ENCODE results near the gene SLC6A6. TPM values are rescaled to one million over a fixed set of nuclear protein-coding genes. Genes with fewer than 3 reads are reported as not detected.

The SLC6A6 gene
- total RNA-seq, 6 experiments from 2014 or later, result 1.5 to 8.2 (median 4.1) TPM

GRCh38 chr3:14370720-14371572, 31.5 kb upstream of the SLC6A6 start:
- Histone ChIP-seq H3K27me3 (no peaks in the 10 kb centered on the region), H3K36me3 (no peaks in the 10 kb centered on the region), H3K4me3 (no peak overlapping the region), H3K9me3 (no peaks in the 10 kb centered on the region), H3K27ac (no peak overlapping the region), H3K4me1 (no peaks in the 10 kb centered on the region)
- no peak for DNase-seq
- no peak for TF ChIP-seq POLR2A (IDR thresholded peaks at IDR 0.05)
- TF ChIP-seq CTCF (IDR thresholded peaks at IDR 0.05), result no peak
- intact Hi-C loops (cut with DNase I), result no loop called here
- WGBS (ENCODE audit: insufficient coverage, low coverage, low lambda C conversion rate, missing lambda C conversion rate), result 87% methylated on average over 5 of the region's 14 CpGs
- ATAC-seq, result no peak

GRCh38 chr3:14371573-14372474, 30.6 kb upstream of the SLC6A6 start:
- Histone ChIP-seq H3K9me3 (no peaks in the 10 kb centered on the region), H3K27me3 (no peaks in the 10 kb centered on the region), H3K4me3 (no peak overlapping the region), H3K36me3 (no peaks in the 10 kb centered on the region), H3K4me1 (no peaks in the 10 kb centered on the region), H3K27ac (no peak overlapping the region)
- peak; percentile 63 to 81 (median 78) for DNase-seq
- TF ChIP-seq CTCF (IDR thresholded peaks at IDR 0.05) (no peak), POLR2A (IDR thresholded peaks at IDR 0.05) (no peak)
- intact Hi-C loops (cut with DNase I), result no loop called here
- WGBS (ENCODE audit: insufficient coverage, low coverage, low lambda C conversion rate, missing lambda C conversion rate), result 57% methylated on average over 7 of the region's 12 CpGs
- peak; percentile 43 to 72 (median 64) for ATAC-seq

- Histone ChIP-seq H3K4me3 (no peak overlapping the region), H3K4me1 (no peaks in the 10 kb centered on the region), H3K36me3 (no peaks in the 10 kb centered on the region), H3K27me3 (no peaks in the 10 kb centered on the region), H3K9me3 (no peaks in the 10 kb centered on the region), H3K27ac (no peak overlapping the region)
- DNase-seq (no peak), ATAC-seq (no peak)
- TF ChIP-seq CTCF (IDR thresholded peaks at IDR 0.05) (no peak), POLR2A (IDR thresholded peaks at IDR 0.05) (no peak)
- intact Hi-C loops (cut with DNase I), result no loop called here
- WGBS (ENCODE audit: insufficient coverage, low coverage, low lambda C conversion rate, missing lambda C conversion rate), result 57% methylated on average over 5 of the region's 6 CpGs
Measured at GRCh38 chr3:14372587-14372986, 29.8 kb upstream of the SLC6A6 start.

- TF ChIP-seq POLR2A (IDR thresholded peaks at IDR 0.05) (no peak), CTCF (IDR thresholded peaks at IDR 0.05) (no peak)
- ATAC-seq, result no peak
- no peak overlapping the region for H3K4me3 ChIP-seq
- DNase-seq, result no peak
- H3K27me3 ChIP-seq, result no peaks in the 10 kb centered on the region
- H3K9me3 ChIP-seq, result no peaks in the 10 kb centered on the region
- intact Hi-C loops (cut with DNase I), result no loop called here
- H3K27ac ChIP-seq, result no peak overlapping the region
- no peaks in the 10 kb centered on the region for H3K36me3 ChIP-seq
- 75% methylated on average over 6 of the region's 11 CpGs for WGBS (ENCODE audit: insufficient coverage, low coverage, low lambda C conversion rate, missing lambda C conversion rate)
- H3K4me1 ChIP-seq, result no peaks in the 10 kb centered on the region
Measured at GRCh38 chr3:14373753-14374376, 28.5 kb upstream of the SLC6A6 start.
